Activated T-helper 9 cell treated with anti-CD3 and anti-CD28 coated beads, Interleukin-2, amount 50 U/mL, for 16 hours (primary cell): ENCODE results near the gene BLOC1S1.

Experiments used
- DNase-seq: peaks from one replicate; pipeline ENCODE4 v3.0.0-alpha.2; 2020; ENCODE audit warnings: low read depth

Gene BLOC1S1

GRCh38 chr12:55715833-55716581, at the start of gene BLOC1S1:
BLOC1S1 (plus strand) TSS chr12:55716046; CDS start chr12:55716052, 6 bp downstream.
- peak; percentile 90 for DNase-seq

DNA sequence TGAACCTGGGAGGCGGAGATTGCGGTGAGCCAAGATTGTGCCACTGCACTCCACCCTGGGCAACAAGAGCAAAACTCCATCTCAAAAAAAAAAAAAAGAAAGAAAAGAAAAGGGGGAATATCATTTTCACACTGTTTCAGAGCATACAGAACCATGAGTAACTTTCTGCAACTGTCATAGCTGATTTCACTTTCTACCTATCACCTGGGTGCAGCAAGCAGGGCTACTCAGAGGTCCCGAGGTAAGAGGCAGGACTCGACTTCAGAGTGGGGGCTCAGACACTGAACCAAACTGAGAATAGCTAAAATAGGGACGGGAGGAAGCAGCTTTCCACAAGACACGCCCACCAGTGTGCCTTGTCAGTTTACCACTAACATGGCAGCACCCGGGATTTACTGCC, 49.3 kb upstream of the BLOC1S1 start:
- DNase-seq: no peak

- no peak for DNase-seq
Measured at GRCh38 chr12:55670276-55670675, 45.6 kb upstream of the BLOC1S1 start.

DNA sequence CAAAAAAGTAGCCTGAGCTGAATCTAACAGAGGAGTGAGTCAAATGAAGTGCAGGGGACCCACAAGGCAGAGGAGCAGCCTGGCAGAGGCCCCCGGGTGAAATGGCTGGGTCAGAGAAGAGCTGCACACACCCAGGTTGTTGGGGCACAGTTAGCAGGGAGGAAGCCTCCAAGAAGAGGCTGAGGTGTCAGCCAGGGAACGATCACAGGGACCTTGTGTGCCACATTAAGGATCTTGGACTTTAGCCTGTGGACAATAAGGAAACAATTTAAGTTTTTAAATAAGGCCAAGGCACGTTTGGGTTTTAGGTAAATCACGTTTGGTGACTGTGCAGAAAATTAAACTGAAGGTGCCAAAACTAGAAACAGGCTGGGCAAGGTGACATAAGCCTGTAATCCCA, 44.1 kb upstream of the BLOC1S1 start:
- DNase-seq: no peak

DNA sequence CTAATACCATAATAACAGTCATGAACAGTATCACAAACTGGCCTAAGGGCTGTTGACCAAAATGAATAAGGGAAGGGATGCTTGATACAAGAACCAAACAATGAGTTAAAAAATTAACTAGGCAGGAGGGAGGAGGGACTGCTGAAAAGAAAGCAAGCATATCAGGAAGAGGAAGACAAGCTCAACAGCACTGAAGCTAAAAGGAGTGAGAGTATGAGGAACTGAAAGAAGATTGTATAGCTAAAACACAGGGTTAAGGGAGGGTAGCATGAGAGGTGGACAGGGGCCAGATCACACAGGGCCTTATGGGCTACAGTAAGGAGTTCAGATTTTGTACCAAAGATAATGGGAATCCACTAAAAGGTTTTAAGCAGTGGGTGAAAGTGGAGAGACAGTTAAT, 42.2 kb upstream of the BLOC1S1 start:
- no peak for DNase-seq

DNA sequence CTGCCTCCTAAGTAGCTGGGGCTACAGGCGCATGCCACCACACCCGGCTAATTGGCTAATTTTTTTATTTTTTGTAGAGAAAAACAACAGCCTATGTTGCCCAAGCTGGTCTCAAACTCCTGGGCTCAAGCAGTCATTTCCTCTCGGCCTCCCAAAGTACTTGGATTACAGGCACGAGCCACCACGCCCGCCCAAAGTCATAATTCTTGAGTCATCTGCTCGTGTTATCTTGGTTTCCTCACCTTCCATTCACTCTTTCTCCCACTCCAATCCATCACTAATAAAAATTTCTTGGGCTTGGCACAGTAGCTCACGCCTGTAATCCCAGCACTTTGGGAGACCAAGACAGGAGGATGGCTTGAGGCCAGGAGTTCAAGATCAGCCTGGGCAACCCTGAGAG, 40.2 kb upstream of the BLOC1S1 start:
- DNase-seq: no peak

DNA sequence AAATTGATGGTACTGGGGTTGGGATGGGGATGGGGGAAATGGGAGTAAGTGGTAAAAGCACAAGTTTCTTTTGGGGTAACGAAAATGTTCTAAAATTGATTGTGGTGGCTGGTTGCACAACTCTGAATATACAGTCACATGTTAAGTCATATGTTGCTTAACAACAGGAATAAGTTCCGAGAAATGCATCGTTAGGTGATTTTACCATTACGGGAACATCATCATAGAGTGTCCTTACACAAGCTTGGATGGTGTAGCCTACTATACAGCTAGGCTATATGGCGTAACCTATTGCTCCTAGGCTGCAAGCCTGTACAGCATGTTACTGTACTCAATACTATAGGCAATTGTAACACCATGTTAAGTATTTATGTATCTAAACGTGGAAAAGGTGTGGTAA, 39.1 kb upstream of the BLOC1S1 start:
- no peak for DNase-seq

DNA sequence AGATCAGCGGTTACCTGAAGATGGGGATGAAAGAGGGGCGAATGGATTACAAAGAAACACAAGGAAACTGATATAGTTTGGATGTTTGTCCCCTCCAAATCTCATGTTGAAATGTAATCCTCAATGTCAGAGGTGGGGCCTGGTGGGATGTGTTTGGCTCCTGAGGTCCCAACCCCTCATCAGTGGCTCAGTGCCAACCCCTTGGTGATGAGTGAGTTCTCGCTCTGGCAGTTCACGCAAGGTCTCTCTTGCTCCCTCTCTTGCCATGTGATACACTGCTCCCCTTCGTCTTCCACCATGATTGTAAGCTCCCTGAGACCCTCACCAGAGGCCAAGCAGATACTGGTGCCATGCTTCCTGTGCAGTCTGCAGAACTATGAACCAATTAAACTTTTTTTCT, 36.2 kb upstream of the BLOC1S1 start:
- DNase-seq: no peak

DNA sequence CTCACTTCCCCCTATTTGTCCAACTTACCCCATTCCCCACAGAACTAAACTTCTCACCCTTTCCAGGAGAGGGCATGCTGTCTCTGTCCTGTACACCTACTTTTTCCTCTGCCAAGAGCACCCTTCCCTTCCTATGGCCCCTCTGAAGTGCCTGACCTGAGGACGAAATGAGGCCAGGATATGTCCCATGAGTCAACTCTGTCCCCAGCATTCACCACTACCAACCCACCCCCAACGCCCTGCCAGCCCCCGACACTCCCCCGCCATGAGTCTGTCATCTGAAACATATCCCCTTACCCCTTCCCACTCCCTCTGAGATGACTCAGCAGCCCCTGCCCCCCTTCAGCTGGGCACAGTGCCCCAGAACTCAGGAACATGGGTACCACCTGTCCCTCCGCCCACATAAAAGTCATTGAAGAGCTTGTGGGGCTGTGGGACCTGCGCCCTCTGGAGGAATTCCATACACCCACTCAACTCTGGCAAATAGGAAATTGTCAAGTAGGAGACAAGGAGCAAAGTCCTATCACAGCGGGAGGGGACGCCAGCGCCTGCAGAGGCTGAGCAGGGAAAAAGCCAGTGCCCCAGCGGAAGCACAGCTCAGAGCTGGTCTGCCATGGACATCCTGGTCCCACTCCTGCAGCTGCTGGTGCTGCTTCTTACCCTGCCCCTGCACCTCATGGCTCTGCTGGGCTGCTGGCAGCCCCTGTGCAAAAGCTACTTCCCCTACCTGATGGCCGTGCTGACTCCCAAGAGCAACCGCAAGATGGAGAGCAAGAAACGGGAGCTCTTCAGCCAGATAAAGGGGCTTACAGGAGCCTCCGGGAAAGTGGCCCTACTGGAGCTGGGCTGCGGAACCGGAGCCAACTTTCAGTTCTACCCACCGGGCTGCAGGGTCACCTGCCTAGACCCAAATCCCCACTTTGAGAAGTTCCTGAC, 34.4 kb upstream of the BLOC1S1 start:
- DNase-seq: no peak

GRCh38 chr12:55682087-55682796, 33.6 kb upstream of the BLOC1S1 start:
- DNase-seq: no peak

- no peak for DNase-seq
Measured at GRCh38 chr12:55683676-55684075, 32.2 kb upstream of the BLOC1S1 start.

DNA sequence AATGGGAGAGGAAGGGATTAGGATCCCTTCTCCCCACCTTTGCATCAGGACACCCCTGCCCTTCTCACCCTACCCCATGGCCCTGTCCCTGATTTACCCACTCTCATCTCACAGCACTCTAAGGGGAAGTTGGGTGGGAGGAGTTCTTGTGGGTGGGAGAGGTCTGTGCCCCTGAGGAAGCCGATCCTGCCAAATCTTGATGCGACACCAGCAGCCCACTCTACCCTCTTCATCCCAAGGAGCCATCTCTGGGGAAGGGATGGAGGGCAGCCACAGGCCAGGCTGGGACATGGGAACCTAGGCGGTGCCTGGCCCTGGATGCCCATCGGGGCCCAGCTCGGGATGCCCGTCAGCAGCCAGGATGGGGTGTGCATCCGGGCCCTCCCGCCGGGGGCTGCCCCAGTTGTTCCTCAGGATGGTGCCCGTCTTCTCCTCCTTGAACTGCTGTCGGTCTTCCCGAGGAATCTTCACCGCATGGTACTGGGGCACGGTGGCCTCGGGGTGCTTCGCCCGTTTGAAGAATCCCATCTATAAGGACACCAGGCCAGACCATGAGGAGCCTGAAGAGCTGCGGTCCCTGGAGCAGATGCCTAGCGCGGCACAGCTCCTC, 31.0 kb upstream of the BLOC1S1 start:
- no peak for DNase-seq

- DNase-seq: no peak
Measured at GRCh38 chr12:55685671-55686070, 30.2 kb upstream of the BLOC1S1 start.

DNA sequence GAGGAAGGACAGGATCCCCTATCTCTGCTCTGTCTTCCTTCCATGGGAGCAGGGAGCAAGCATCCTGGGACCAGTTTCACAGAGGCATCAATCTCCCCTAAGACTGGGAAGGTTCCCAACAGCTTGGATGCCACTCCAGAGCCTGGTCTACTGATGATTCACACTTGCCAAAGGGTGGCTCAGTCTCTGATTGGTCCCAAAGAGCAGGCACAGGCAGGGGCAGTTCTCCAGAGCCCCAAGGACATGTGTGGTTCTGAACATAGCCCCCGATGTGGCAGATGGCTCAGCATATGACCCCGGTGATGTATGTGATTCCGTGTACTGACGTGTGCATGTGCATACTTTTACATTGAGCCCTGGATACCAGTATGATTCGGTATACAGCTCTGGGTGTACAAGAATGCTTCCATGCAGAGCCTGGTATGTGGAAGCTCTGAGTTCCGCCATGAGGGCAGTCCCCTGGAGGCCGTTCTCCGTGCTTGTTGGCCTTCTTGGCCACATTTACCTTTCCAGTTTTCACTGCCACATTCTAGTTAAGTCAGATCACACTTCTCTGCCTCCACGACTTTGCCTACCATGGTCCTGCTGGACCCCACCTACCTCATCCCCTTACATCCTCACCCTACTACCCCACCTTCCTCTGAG, 29.4 kb upstream of the BLOC1S1 start:
- no peak for DNase-seq

DNA sequence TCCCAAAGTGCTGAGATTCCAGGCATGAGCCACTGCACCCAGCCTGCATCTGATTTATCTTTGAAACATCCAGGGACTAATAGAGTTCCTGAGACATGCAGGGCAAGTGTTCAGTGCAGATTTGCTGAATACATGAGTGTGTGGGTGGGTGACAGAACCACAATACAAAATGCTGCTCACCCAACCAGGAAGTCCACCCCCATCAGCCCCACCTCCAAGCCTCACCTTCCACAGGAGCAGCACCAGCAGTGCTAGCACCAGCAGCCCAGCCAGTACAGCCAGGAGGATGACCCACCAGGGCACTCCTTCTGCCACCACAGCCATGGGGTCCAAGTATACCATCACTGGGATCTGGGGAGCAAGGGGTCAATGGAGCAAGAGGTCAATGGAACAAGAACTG, 28.1 kb upstream of the BLOC1S1 start:
- DNase-seq: no peak

DNA sequence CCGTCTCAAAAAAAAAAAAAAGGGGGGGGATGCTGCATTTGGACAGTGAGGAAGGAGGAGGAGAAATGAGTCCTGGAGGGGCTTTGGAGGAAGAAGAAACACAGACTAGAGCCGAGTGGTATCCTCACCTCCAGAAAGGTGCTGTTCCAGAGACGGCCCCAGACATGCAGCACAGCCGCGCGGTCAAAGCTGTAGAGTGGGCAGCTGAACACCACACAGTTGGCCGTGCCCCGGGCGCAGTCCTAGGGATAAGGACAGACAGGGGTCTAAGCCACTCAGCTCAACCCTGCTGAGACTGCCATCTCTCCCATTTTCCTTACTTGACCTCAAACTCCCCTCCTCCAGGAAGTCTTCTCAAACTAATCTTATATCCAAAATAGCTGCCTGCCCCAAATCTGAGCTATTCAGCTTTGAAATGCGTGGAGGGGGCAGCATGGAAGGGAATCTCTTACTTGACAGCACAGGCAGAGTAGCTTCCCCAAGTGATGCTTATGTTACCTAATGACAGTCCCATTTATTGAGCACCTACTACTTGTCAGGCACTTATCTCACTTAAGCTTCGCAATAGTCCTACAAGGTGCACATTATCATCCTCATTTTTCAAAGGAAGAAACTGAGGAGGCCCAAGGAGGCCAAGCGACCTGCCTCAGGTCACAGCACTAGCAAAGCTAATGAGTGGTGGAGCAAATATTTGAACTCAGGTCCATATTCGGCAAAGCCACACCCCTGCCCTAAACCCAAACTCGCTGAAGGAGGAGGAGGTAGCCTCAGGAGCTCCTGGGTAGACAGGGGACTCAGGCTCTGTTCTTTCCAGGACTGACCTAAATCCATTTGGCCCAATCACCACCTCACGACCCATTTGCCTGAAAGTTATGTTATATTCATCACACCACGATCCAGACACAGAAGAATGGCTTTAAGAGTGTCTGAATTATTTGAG, 26.9 kb upstream of the BLOC1S1 start:
- DNase-seq: no peak

- no peak for DNase-seq
Measured at GRCh38 chr12:55692631-55693322, 23.1 kb upstream of the BLOC1S1 start.

DNA sequence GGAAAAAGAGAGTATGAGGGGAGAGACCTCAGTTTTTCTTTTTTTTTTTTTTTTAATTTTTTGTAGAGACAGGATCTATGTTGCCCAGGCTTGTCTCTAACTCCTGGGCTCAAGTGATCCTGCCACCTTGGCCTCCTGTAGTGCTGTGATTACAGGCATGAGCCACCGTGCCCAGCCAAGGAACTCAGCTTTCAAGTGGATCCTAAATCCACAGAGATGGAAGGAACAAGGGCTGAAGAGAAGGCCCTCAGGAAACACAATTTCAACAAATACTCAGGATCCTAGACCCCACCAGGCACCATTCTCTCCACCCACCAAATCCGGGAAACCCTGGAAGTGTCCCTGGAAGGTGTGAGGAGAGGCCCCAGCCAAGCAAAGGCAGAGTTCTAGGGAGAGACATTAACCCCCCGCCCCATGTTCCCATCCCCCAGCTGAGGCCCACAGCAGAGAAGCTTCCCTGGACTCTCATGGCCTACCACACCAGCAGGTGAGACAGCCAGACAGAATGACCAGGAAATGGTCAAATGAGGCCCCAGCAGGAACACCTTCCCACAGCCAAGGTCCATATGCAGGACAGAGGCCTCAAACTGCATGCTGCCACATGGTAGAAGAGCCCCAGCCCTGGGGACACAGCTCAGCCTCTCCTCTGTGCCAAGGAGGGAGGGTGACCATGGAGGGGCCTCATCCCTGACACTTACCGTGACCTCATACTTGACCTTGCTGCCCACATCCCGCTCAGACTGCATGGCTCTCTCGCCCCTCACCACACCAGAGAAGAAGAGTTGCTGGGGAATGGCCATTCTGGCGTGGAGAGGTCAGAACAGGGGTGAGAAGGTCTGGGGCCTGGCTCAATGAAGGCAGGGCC, 22.3 kb upstream of the BLOC1S1 start:
- DNase-seq: no peak

GRCh38 chr12:55694188-55694515, 21.7 kb upstream of the BLOC1S1 start:
- DNase-seq: no peak
